Subcutaneous adipose tissue (tissue), 4 donors: ENCODE data around the gene FAM217A. TPM values are rescaled to one million over a fixed set of nuclear protein-coding genes. Genes with fewer than 3 reads are reported as not detected.

Experiments
- CTCF ChIP-seq: fragments of 450-650 bp; IDR thresholded peaks from one replicate; pipeline ENCODE4 v1.5.1; 2016; ENCODE audit warnings: low read depth, mild to moderate bottlenecking, control low read depth, antibody characterized with exemption, moderate library complexity
- total RNA-seq, 4 donors: library from RNA; depleted of rRNA; stranded (reverse); fragments of >200 nt; gene quantifications; one replicate each; pipeline ENCODE4 v1.1.0, GENCODE V29; 2016

FAM217A gene
- total RNA-seq, 4 donors from 2014 or later: not detected

- TF ChIP-seq CTCF: no peak
These were observed 46.5 kb downstream of the FAM217A start for GRCh38 chr6:4032475-4032874.

GRCh38 chr6:4031442-4031841 is 47.5 kb downstream of the FAM217A start:
- no peak for TF ChIP-seq CTCF

GRCh38 chr6:4030669-4031068 is 48.3 kb downstream of the FAM217A start:
- TF ChIP-seq CTCF: no peak

- no peak for TF ChIP-seq CTCF
These were observed 49.2 kb downstream of the FAM217A start for GRCh38 chr6:4029687-4030086.

- TF ChIP-seq CTCF: no peak
These were observed 50.9 kb downstream of the FAM217A start for GRCh38 chr6:4028051-4028450.

- TF ChIP-seq CTCF: no peak
These were observed 53.3 kb downstream of the FAM217A start for GRCh38 chr6:4025681-4026080.

GRCh38 chr6:4023240-4023639 is 55.7 kb downstream of the FAM217A start:
- no peak for TF ChIP-seq CTCF
